Sigmoid colon (tissue), 7 donors: Measurements from ENCODE around the gene CCNF. TPM values are rescaled to one million over a fixed set of nuclear protein-coding genes. Genes with fewer than 3 reads are reported as not detected.
"Not testable (repeated sequence)": the region's sequence is repeated elsewhere in the genome, so short reads cannot be mapped to it uniquely, and the experiment has no call there.

Source experiments
- DNase-seq: peaks from one replicate; pipeline ENCODE4 v3.0.0-alpha.2; 2019
- H3K27ac ChIP-seq, 4 donors: fragments of 200-600 bp; sonication (generic); one replicate each; pipeline ENCODE4 v1.5.1; 2016 to 2019; ENCODE audit warnings: mild to moderate bottlenecking in 1 of 4
- H3K27me3 ChIP-seq, 3 donors: fragments of 200-600 bp; sonication (generic); one replicate each; pipeline ENCODE4 v1.5.1; 2019; ENCODE audit warnings: mild to moderate bottlenecking in 1 of 3
- H3K36me3 ChIP-seq, 4 donors: fragments of 200-600 bp; sonication (generic); one replicate each; pipeline ENCODE4 v1.5.1; 2016 to 2019
- H3K4me1 ChIP-seq, 4 donors: fragments of 200-600 bp; sonication (generic); one replicate each; pipeline ENCODE4 v1.5.1; 2017 to 2019
- H3K4me3 ChIP-seq, 4 donors: fragments of 200-600 bp; sonication (generic); one replicate each; pipeline ENCODE4 v1.5.1; 2017 to 2019; ENCODE audit warnings: mild to moderate bottlenecking in 2 of 4, moderate library complexity in 1 of 4
- H3K9me3 ChIP-seq, 4 donors: fragments of 200-600 bp in 3 of 4; sonication (generic) in 3 of 4; one replicate each; pipeline versions ENCODE4 v1.5.1 to v1.6.1; 2013 to 2019
- EP300 ChIP-seq, 4 donors: sonication (generic); formaldehyde crosslinking; IDR thresholded peaks; one replicate each; pipeline ENCODE4 v1.6.1; 2017; ENCODE audit warnings: antibody characterized with exemption in 4 of 4
- POLR2A ChIP-seq, 2 donors: fragments of 450-650 bp; IDR thresholded peaks; one replicate each; pipeline ENCODE4 v1.6.1; 2016; ENCODE audit warnings: antibody characterized with exemption in 2 of 2, mild to moderate bottlenecking in 2 of 2, moderate library complexity in 2 of 2
- POLR2AphosphoS5 ChIP-seq, 4 donors: sonication (generic); formaldehyde crosslinking; IDR thresholded peaks; one replicate each; pipeline ENCODE4 v1.6.1; 2017; ENCODE audit warnings: antibody characterized with exemption in 4 of 4
- WGBS, 2 donors: extraction: QIAGEN DNeasy Blood & Tissue Kit; methylation state at CpG; one replicate each; pipeline ENCODE4 v1.1.7; 2013; 5-methylcytosine and 5-hydroxymethylcytosine counted together
- intact Hi-C: fragments of 100-400 bp; cut with DNase I; formaldehyde crosslinking; loops from one replicate; pipeline ENCODE4 v1.15.1; 2023
- polyA plus RNA-seq, 3 donors: library from polyadenylated mRNA; stranded (reverse); fragments of 200-250 nt; gene quantifications; one replicate each; pipeline ENCODE4 v1.2.3, GENCODE V29; 2013
- total RNA-seq, 4 donors: library from RNA; depleted of rRNA; stranded (reverse); fragments of >200 nt; gene quantifications; one replicate each; pipeline ENCODE4 v1.1.0, GENCODE V29; 2016
- TF ChIP-seq, protein P1 (sequence below), 4 experiments: fragments of 450-650 bp in 3 of 4; fragments of 200-600 bp in 1 of 4; IDR thresholded peaks; one replicate each; pipeline ENCODE4 v1.5.1; 2016 to 2019; ENCODE audit warnings: antibody characterized with exemption in 4 of 4, mild to moderate bottlenecking in 3 of 4, moderate library complexity in 2 of 4
- donor health status: healthy with polysubstance abuse.
- donor health status: Bipolar disorder and iron deficiency.
- donor health status: healthy.

The CCNF gene, protein sequence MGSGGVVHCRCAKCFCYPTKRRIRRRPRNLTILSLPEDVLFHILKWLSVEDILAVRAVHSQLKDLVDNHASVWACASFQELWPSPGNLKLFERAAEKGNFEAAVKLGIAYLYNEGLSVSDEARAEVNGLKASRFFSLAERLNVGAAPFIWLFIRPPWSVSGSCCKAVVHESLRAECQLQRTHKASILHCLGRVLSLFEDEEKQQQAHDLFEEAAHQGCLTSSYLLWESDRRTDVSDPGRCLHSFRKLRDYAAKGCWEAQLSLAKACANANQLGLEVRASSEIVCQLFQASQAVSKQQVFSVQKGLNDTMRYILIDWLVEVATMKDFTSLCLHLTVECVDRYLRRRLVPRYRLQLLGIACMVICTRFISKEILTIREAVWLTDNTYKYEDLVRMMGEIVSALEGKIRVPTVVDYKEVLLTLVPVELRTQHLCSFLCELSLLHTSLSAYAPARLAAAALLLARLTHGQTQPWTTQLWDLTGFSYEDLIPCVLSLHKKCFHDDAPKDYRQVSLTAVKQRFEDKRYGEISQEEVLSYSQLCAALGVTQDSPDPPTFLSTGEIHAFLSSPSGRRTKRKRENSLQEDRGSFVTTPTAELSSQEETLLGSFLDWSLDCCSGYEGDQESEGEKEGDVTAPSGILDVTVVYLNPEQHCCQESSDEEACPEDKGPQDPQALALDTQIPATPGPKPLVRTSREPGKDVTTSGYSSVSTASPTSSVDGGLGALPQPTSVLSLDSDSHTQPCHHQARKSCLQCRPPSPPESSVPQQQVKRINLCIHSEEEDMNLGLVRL
- total RNA-seq (1 to 10 TPM in 2 of 4 donors, under 1 TPM in 2; 0.71 to 1.9 (median 1.1) TPM), polyA plus RNA-seq (10 to 100 TPM in 1 of 3 donors, 1 to 10 TPM in 1, under 1 TPM in 1; 0.60 to 11.6 (median 1.2) TPM)

DNA sequence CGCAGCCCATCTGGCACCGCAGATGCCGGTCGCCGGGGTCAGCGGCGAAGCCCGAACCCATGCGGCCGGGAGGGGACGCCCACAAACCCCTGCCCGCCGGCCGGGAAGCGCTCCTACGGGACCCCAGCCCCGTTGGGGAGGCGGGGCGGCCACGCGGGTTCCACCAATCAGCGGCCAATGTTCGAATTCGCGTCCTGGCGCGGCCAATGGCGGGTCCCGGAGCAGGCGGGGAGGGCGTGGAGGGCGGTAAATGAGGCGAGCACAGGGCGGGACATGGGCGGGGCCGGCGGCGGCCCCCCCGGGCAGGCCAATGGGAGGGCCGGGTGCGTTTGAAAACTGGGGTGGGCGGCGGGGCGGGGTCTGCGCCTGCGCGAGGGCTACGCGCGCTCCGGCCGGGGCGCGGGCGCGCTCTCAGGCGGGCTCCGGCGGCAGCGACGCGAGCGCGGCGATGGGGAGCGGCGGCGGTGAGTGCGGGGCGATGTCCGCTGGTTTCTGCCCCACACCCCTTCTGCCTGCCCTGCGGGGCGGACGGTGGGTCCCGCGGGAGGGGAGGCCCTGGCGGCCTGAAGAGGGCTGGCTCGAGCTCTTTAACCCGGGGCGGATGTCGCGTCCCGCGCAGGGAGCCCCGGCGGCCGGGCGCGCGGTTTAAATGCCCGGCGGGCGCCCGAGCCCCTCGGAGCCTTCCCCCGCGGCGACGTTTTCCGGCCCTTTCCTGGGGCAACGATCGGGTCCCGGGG, at the start of gene CCNF:
Gene CCNF (plus strand): TSS at position 414 of the 737 bp plus-strand sequence. CDS start 35 bp downstream, at position 449.
- Histone ChIP-seq H3K4me3 (peak within 1 kb of the TSS; percentile 76 to 91 (median 80)), H3K9me3 (no peaks in the 10 kb centered on the region), H3K36me3 (peaks cover 0 to 11% (median 0%) of the 10 kb centered on the region in 4 donors), H3K4me1 (peaks cover 0 to 18% (median 14%) of the 10 kb centered on the region in 4 donors), H3K27ac (peak within 1 kb of the TSS; percentile 75 to 81 (median 77)), H3K27me3 (no peaks in the 10 kb centered on the region)
- DNase-seq = peak; percentile 98
- WGBS, 2 donors = 0% methylated on average over 103 of the region's 103 CpGs
- intact Hi-C loops = loop anchor here (2.0 to 5.0 kb wide), 5 partner anchors 38 to 453 kb away; partner anchors contain the start of genes ABCA3 and FLYWCH2
- no peak for TF ChIP-seq EP300 (IDR thresholded peaks at IDR 0.05)
- peak; percentile 23 to 58 (median 35) for TF ChIP-seq POLR2AphosphoS5 (IDR thresholded peaks at IDR 0.05)

DNA sequence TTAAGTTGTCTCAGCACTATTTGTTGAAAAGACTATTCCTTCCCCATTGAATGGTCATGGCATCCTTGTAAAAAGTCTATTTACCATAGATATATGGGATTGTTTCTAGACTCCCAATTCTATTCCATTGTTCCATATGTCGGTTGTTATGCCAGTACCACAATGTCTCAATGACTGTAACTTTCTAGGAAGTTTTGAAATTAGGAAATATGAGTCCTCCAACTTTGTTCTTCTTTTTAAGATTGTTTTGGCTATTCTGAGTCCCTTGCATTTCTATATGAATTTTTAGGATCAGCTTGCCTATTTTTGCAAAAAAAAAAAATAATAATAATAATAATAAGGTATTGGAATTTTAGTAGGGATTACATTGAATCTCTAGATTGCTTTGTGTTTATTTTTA, 45.7 kb upstream of the CCNF start:
- 89 to 92% methylated on average over 1 of the region's 1 CpG for WGBS, 2 donors
- Histone ChIP-seq H3K27me3 (no peaks in the 10 kb centered on the region), H3K4me1 (no peaks in the 10 kb centered on the region), H3K27ac (no peak overlapping the region), H3K9me3 (no peaks in the 10 kb centered on the region), H3K4me3 (no peak overlapping the region), H3K36me3 (no peaks in the 10 kb centered on the region)
- no peak for TF ChIP-seq EP300 (IDR thresholded peaks at IDR 0.05)
- TF ChIP-seq, protein P1, sequence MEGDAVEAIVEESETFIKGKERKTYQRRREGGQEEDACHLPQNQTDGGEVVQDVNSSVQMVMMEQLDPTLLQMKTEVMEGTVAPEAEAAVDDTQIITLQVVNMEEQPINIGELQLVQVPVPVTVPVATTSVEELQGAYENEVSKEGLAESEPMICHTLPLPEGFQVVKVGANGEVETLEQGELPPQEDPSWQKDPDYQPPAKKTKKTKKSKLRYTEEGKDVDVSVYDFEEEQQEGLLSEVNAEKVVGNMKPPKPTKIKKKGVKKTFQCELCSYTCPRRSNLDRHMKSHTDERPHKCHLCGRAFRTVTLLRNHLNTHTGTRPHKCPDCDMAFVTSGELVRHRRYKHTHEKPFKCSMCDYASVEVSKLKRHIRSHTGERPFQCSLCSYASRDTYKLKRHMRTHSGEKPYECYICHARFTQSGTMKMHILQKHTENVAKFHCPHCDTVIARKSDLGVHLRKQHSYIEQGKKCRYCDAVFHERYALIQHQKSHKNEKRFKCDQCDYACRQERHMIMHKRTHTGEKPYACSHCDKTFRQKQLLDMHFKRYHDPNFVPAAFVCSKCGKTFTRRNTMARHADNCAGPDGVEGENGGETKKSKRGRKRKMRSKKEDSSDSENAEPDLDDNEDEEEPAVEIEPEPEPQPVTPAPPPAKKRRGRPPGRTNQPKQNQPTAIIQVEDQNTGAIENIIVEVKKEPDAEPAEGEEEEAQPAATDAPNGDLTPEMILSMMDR (IDR thresholded peaks at IDR 0.05) = no peak
- no peak for TF ChIP-seq POLR2AphosphoS5 (IDR thresholded peaks at IDR 0.05)
- no peak for DNase-seq
- intact Hi-C loops = no loop called here

DNA sequence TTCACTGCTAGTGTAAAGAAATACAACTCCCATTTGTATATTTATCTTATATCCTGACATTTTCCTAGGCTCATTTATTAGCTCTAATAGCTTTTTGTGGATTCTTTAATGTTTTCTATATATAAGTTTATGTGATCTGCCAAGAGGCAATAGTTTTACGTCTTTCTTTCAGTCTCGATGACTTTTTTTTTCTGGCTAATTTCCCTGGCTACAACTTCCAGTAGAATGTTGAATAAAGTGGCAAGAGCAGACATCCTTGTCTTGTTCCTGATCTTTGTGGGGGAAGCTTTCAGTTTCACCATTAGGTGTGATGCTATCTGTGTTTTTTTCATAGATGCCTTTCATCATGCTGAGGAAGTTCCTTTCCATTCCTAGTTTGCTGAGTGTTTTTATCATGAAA, 44.8 kb upstream of the CCNF start:
- Histone ChIP-seq H3K4me1 (no peaks in the 10 kb centered on the region), H3K36me3 (no peaks in the 10 kb centered on the region), H3K9me3 (peaks cover 0 to 6% (median 2%) of the 10 kb centered on the region in 4 donors), H3K27ac (no peak overlapping the region), H3K4me3 (no peak overlapping the region), H3K27me3 (no peaks in the 10 kb centered on the region)
- TF ChIP-seq EP300 (IDR thresholded peaks at IDR 0.05) (no peak), POLR2A (IDR thresholded peaks at IDR 0.05) (no peak), POLR2AphosphoS5 (IDR thresholded peaks at IDR 0.05) (no peak)
- TF ChIP-seq, protein P1 (IDR thresholded peaks at IDR 0.05) = no peak
- intact Hi-C loops = no loop called here
- DNase-seq = no peak
- 32 to 53% methylated on average over 2 of the region's 2 CpGs for WGBS, 2 donors

DNA sequence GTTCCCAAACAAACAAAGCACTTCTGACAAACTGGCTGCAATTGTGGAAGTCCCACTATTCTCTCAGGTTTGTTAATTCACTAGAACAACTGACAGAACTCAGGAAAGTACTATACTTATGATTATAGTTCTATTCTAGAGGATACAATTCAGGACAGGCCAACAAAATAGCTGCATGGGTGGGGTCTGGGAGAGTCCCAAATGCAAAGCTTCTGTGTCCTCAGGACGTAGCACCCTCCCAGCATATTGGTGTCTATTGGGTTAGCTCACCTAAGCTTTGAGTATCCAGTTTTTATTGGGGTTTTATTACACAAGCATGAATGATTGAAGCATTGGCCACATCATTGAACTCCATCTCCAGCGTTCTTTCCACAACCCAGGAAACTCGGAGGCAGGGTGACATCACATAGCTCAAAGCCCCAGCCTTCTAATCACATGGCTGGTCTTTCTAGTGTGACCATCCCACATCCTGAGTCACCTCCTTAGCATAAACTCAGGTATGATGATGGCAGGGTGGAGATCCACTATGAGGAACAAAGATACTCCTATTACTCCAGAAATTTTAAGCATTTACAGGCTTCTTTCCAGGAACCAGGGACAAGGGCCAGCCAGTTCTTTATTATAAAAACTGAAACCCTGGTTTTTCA, 43.9 kb upstream of the CCNF start:
- H3K9me3 ChIP-seq = peaks cover 0 to 6% (median 2%) of the 10 kb centered on the region in 4 donors
- intact Hi-C loops = no loop called here
- H3K36me3 ChIP-seq = no peaks in the 10 kb centered on the region
- H3K4me3 ChIP-seq = no peak overlapping the region
- no peak overlapping the region for H3K27ac ChIP-seq
- H3K27me3 ChIP-seq = no peaks in the 10 kb centered on the region
- 37 to 66% methylated on average over 3 of the region's 3 CpGs for WGBS, 2 donors
- H3K4me1 ChIP-seq = no peaks in the 10 kb centered on the region
- TF ChIP-seq, protein P1 (IDR thresholded peaks at IDR 0.05) = no peak
- TF ChIP-seq EP300 (IDR thresholded peaks at IDR 0.05) = no peak
- no peak for TF ChIP-seq POLR2A (IDR thresholded peaks at IDR 0.05)
- no peak for DNase-seq

DNA sequence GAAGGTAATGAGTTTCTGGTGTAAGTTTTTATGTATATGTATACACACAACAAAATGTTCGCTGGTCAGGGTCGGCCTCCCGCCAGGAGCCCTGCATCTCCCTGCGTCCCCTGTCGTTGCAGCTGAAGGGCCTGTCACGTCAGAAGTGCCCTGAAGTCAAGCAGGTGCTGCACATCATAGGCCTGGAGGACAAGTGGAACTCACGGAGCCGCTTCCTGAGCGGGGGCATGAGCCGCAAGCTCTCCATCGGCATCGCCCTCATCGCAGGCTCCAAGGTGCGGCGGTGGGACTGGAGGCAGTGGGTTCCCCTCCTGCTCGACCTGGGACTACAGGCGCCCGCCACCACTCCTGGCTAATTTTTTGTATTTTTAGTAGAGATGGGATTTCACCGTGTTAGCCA, 43.3 kb upstream of the CCNF start:
- H3K36me3 ChIP-seq, H3K9me3 ChIP-seq, H3K4me1 ChIP-seq, H3K27me3 ChIP-seq, H3K27ac ChIP-seq, intact Hi-C loops, DNase-seq, H3K4me3 ChIP-seq: not testable (repeated sequence)
- WGBS, 2 donors = 85 to 89% methylated on average over 19 of the region's 19 CpGs
